Gastroesophageal sphincter (tissue), 4 donors: ENCODE measurements around the gene PCLO. TPM values are rescaled to one million over a fixed set of nuclear protein-coding genes. Genes with fewer than 3 reads are reported as not detected.

Source experiments
- ATAC-seq: fragments of 150-250 bp; one replicate; pipeline ENCODE4 v1.9.1; 2016; ENCODE audit warnings: mild to moderate bottlenecking, moderate library complexity
- H3K27ac ChIP-seq, 4 donors: fragments of 200-600 bp; sonication (generic) in 3 of 4; 1 replicate in 3 of 4; 2 replicates in 1 of 4; pipeline ENCODE4 v1.5.1; 2016 to 2019
- H3K27me3 ChIP-seq: fragments of 200-600 bp; sonication (generic); one replicate; pipeline ENCODE4 v1.5.1; 2019
- H3K36me3 ChIP-seq, 2 donors: fragments of 200-600 bp; sonication (generic); one replicate each; pipeline ENCODE4 v1.5.1; 2019; ENCODE audit warnings: control low read depth in 1 of 2
- H3K4me1 ChIP-seq, 3 donors: fragments of 200-600 bp; sonication (generic); 1 replicate in 2 of 3; 2 replicates in 1 of 3; pipeline ENCODE4 v1.5.1; 2016 to 2019; ENCODE audit warnings: control low read depth in 2 of 3
- H3K4me3 ChIP-seq, 2 donors: fragments of 200-600 bp; sonication (generic); one replicate each; pipeline ENCODE4 v1.5.1; 2019; ENCODE audit warnings: mild to moderate bottlenecking in 1 of 2, moderate library complexity in 1 of 2
- H3K9me3 ChIP-seq, 3 donors: fragments of 200-600 bp; sonication (generic); one replicate each; pipeline ENCODE4 v1.5.1; 2017 to 2019; ENCODE audit warnings: control low read depth in 2 of 3
- CTCF ChIP-seq, 4 experiments: fragments of 200-600 bp in 2 of 4; fragments of 450-650 bp in 2 of 4; sonication (generic) in 1 of 4; IDR thresholded peaks; one replicate each; pipeline ENCODE4 v1.5.1; 2017 to 2019; ENCODE audit warnings: antibody characterized with exemption in 4 of 4, mild to moderate bottlenecking in 2 of 4, moderate library complexity in 2 of 4
- EP300 ChIP-seq: sonication (generic); formaldehyde crosslinking; IDR thresholded peaks from one replicate; pipeline ENCODE4 v1.6.1; 2017; ENCODE audit warnings: antibody characterized with exemption, mild to moderate bottlenecking
- POLR2A ChIP-seq, 2 donors: fragments of 450-650 bp; IDR thresholded peaks; one replicate each; pipeline ENCODE4 v1.6.1; 2017; ENCODE audit warnings: antibody characterized with exemption in 2 of 2, mild to moderate bottlenecking in 2 of 2, moderate library complexity in 1 of 2
- POLR2AphosphoS5 ChIP-seq: sonication (generic); formaldehyde crosslinking; IDR thresholded peaks from one replicate; pipeline ENCODE4 v1.6.1; 2017; ENCODE audit warnings: antibody characterized with exemption
- WGBS, 2 donors: methylation state at CpG; one replicate each; pipeline ENCODE4 v1.1.5; 2018; ENCODE audit warnings: low coverage in 1 of 2; 5-methylcytosine and 5-hydroxymethylcytosine counted together
- total RNA-seq, 4 donors: library from RNA; depleted of rRNA; stranded (reverse); fragments of >200 nt; gene quantifications; one replicate each; pipeline ENCODE4 v1.1.0, GENCODE V29; 2016

The PCLO gene
- total RNA-seq, 4 donors from 2014 or later, result 1.2 to 2.3 (median 1.9) TPM

- H3K9me3 ChIP-seq, result no peaks in the 10 kb centered on the region
- no peaks in the 10 kb centered on the region for H3K27me3 ChIP-seq
- no peak for ATAC-seq
- H3K36me3 ChIP-seq, result no peaks in the 10 kb centered on the region
- H3K27ac ChIP-seq, result no peak overlapping the region
- 87 to 88% methylated on average over 4 to 5 of the region's 5 CpGs for WGBS, 2 donors
- H3K4me1 ChIP-seq, result no peaks in the 10 kb centered on the region
- H3K4me3 ChIP-seq, result no peak overlapping the region
- TF ChIP-seq CTCF (IDR thresholded peaks at IDR 0.05), result no peak
- TF ChIP-seq POLR2AphosphoS5, result no peak
- no peak for TF ChIP-seq POLR2A (IDR thresholded peaks at IDR 0.05)
- TF ChIP-seq EP300, result no peak
These were observed 406.8 kb downstream of the PCLO start for GRCh38 chr7:82755705-82756551.

GRCh38 chr7:82750007-82750406 lies 412.7 kb downstream of the PCLO start:
- H3K4me3 ChIP-seq, result no peak overlapping the region
- no peaks in the 10 kb centered on the region for H3K36me3 ChIP-seq
- no peaks in the 10 kb centered on the region for H3K27me3 ChIP-seq
- H3K4me1 ChIP-seq, result no peaks in the 10 kb centered on the region
- TF ChIP-seq POLR2A (IDR thresholded peaks at IDR 0.05) (no peak), POLR2AphosphoS5 (no peak), EP300 (no peak), CTCF (IDR thresholded peaks at IDR 0.05) (no peak)
- ATAC-seq, result no peak
- H3K27ac ChIP-seq, result no peak overlapping the region
- 41 to 69% methylated on average over 2 of the region's 2 CpGs for WGBS, 2 donors
- H3K9me3 ChIP-seq, result no peaks in the 10 kb centered on the region

GRCh38 chr7:82745820-82746219 lies 416.9 kb downstream of the PCLO start:
- 78 to 100% methylated on average over 3 of the region's 3 CpGs for WGBS, 2 donors
- Histone ChIP-seq H3K36me3 (no peaks in the 10 kb centered on the region), H3K4me1 (no peaks in the 10 kb centered on the region), H3K9me3 (no peaks in the 10 kb centered on the region), H3K27ac (no peak overlapping the region), H3K4me3 (no peak overlapping the region), H3K27me3 (no peaks in the 10 kb centered on the region)
- no peak for ATAC-seq
- TF ChIP-seq POLR2A (IDR thresholded peaks at IDR 0.05), result no peak
- TF ChIP-seq POLR2AphosphoS5, result no peak
- TF ChIP-seq CTCF (IDR thresholded peaks at IDR 0.05), result no peak
- TF ChIP-seq EP300, result no peak

- Histone ChIP-seq H3K4me1 (no peaks in the 10 kb centered on the region), H3K36me3 (no peaks in the 10 kb centered on the region), H3K27me3 (no peaks in the 10 kb centered on the region), H3K27ac (no peak overlapping the region), H3K9me3 (no peaks in the 10 kb centered on the region), H3K4me3 (no peak overlapping the region)
- 54 to 100% methylated on average over 1 to 2 of the region's 2 CpGs for WGBS, 2 donors
- ATAC-seq, result no peak
- no peak for TF ChIP-seq POLR2A (IDR thresholded peaks at IDR 0.05)
- no peak for TF ChIP-seq CTCF (IDR thresholded peaks at IDR 0.05)
- TF ChIP-seq POLR2AphosphoS5, result no peak
- TF ChIP-seq EP300, result no peak
These were observed 417.6 kb downstream of the PCLO start for GRCh38 chr7:82745117-82745516.

GRCh38 chr7:82742163-82742562 lies 420.5 kb downstream of the PCLO start:
- no peaks in the 10 kb centered on the region for H3K27me3 ChIP-seq
- no peaks in the 10 kb centered on the region for H3K9me3 ChIP-seq
- no peak for ATAC-seq
- no peak for TF ChIP-seq POLR2AphosphoS5
- TF ChIP-seq POLR2A (IDR thresholded peaks at IDR 0.05), result no peak
- no peak for TF ChIP-seq EP300
- TF ChIP-seq CTCF (IDR thresholded peaks at IDR 0.05), result no peak
- no peak overlapping the region for H3K27ac ChIP-seq
- no peak overlapping the region for H3K4me3 ChIP-seq
- WGBS, 2 donors, result 81 to 82% methylated on average over 4 of the region's 4 CpGs
- no peaks in the 10 kb centered on the region for H3K4me1 ChIP-seq
- H3K36me3 ChIP-seq, result no peaks in the 10 kb centered on the region
